ENCODE data around the gene KRT26.
"Not testable (repeated sequence)": the region's sequence is repeated elsewhere in the genome, so short reads cannot be mapped to it uniquely, and the experiment has no call there.

The KRT26 gene

DNA sequence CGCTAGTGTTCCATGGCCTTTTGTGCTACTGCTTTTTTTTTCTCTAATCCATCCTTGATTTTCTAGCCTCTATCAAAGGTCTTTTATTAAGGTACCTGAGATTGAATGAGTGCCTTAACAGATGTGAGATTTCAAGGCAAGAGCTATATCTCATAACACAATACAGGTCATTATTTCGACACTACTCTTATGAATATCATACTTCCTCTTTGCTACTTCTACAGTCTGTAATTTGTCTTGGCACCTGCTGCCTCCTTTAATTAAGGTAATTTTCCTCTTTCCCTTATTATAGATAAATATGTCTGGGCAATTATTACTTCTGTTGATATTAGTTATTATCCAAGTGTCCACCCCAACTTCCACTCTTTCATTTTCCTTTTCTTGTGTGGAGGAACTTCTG is 22.5 kb upstream of the KRT26 start:
- DNase-seq = no peak

DNA sequence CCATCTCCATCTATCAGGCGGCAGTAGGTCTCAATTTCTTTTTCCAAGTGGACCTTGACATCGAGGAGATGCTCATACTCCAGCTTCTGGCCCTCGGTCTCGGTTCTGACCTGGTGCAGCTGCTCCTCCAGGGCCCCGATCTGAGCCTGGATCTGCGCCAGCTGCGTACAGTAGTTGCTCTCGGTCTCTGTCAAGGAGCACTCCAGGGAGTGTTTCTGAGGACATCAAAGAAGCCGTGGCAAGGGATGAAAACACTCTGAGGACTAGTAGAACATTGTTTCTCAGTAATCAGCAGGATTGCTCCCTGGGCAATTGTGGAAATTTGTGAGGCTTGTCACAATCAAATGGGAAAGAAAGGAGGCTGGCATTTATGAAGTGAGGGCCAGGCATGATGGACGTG is 21.8 kb upstream of the KRT26 start:
- DNase-seq = no peak

DNA sequence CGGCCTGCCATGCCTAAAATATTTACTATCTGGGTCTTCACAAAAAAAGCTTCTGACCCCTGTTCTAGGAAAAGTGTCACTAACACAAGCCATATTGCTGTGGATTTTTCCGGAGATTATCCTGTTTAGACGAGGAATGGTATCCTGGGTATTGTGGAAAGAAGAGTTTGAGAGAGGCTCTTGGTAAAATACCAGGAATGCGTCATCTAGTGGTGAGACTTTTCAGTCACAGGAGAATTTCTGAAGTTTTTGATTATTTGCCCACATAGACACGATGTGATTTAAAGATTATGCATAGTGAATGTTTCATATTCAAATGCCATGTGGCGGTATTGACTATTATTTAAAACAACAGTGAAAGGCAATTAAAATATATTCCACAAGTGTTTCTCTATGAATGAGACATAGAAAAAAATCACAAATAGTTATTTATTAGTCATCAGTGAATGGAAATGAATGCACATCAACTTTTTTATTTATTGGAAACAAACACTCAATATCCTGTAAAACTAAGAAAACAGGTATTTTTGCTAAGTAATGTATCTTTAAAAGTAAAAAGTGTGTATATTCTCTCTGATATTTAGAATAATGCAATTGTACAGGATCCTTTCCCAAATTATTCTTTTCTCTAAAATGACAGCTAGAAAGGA is 19.9 kb upstream of the KRT26 start:
- DNase-seq = peak; percentile 10

DNA sequence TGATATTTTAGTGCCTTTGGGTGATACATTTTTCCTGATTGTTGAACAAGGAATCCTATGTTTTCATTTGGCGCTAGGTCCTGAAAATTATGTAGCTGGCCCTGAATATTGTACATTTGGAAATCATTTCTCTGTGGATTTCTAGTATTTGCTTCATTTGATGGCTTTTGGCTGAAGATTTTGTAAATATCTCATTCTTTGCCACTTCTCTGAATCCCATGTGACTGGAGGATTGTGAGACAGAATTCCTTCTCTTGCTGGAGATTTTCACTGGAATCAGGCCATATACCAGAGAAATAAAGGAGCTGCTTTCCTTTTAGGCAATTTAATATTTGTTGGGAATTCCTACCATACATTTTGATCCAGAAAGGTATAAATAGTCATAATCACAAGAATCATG is 19.1 kb upstream of the KRT26 start:
- DNase-seq = no peak

DNA sequence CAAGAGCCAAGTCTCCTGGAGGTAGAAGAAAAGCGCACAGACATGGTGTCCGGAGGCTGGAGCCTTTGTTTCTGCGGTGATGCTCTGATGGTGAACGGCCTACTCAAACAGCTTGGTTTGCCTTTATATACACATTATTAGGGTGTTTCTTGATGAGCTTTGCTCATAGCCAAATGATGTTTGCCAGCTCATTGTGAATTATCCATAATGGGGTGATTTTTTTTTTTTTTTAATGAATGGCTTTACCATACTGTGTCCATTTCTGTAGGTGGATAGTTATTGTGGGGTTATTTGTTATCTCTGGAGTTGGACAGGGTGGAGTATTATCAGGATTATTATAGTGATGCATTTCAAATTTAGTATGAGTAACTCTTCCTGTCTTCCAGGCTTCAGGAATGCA is 10.4 kb upstream of the KRT26 start, which contains the start of gene KRT27:
Gene KRT27, minus strand, starts transcription at position 101 of the 400 bp plus-strand sequence. Its CDS starts 57 bp downstream, at position 44.
- no peak for DNase-seq

DNA sequence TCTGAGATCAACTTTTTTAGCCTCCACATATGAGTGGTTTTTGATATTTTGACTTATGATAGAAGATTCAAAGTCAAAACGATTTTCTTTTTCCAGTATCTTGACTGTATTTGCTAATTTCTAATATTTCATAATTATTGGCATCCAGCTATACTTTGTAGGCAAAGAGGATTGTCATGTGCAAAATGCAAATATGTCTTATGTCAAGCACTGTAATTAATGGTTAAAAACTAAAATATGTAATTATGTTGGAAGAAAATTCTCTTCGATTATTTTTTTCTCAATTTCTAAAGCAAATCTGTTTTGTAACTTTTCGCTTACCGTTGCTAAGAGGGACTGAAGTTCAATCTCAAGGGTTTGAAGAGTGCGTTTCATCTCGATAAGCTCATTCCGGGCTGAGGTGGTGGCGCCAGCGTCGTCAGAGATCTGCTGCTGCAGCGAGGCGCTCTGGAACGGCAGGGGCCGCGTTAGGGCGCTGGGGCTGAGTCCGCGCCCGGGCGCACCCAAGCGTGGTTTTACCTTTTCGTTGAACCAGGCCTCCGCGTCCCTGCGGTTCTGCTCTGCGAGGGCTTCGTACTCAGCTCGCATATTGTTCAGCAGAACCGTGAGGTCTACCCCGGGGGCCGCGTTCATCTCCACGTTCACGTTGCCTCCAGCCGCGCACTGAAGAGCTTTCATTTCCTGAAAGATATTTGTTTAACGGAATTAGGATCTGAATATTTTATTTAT is 7.3 kb upstream of the KRT26 start:
- no peak for DNase-seq

DNA sequence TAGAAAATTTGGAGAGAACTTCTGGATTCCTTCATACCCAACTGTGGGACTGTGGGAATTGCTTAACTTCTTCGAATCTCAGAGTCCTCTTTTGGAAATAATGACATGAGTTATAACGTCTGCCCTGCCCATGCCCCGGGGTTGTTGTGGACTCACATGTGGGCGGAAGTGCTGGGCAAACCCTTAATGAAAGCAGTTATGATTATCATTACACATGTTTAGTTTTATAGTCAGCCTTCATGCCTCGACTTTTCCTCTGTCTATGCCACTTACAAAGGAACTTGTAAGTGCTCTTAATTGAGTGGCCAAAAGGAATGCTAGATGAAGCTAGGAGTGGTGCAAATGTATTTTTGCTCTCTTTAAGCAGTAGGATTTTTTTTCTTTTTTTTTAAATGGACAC is 6.5 kb upstream of the KRT26 start:
- DNase-seq = no peak

DNA sequence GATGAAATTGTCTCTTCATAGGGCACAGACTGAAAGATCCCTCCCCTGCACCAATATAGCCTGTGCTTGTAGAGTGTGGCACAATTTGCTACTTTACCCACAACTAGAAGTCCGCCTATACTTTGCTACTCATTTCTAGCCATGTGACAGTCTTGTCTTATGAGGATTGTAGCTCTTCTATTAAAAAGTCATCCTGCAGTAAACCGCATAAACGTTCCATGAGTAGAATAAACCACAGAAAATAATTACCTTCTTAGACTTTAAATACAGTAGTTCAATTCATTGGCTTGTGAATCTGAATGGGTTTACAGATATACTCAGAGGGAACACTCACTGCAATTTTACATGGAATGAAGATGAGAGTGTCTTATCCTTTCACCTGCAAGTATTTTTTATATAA is 6.0 kb upstream of the KRT26 start:
- DNase-seq = no peak

DNA sequence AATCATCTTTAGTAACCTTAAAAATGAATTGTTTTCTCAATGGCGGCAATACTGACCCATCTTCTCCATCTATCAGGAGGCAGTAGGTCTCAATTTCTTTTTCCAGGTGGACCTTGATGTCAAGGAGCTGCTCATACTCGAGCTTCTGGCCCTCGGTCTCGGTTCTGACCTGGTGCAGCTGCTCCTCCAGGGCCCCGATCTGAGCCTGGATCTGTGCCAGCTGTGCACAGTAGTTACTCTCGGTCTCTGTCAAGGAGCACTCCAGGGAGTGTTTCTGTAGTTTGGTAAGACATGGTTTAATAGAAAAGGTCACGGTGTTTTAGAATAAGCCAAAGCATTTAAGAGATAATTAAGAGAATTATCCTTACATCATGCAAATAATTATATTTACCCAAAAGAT is 5.5 kb upstream of the KRT26 start:
- no peak for DNase-seq

DNA sequence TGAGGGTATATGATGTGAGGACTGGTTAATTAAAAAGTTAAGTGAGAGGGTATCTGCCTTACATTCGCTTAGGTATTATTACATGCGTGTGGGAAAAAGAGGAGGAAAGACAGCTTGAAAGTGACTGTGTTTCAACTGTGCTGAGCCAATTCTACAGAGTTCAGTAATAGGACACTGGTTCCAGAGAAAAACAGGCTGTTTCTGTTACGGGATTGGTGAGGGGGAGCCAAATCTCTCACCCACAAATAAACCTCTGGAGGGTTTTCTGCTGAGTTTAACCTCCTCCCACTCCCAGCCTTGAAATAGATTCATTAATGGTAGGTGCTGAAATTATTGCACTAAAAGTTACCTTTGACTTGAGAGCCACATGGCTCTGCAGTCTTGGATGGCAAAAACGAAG is 3.9 kb upstream of the KRT26 start:
- DNase-seq = no peak

DNA sequence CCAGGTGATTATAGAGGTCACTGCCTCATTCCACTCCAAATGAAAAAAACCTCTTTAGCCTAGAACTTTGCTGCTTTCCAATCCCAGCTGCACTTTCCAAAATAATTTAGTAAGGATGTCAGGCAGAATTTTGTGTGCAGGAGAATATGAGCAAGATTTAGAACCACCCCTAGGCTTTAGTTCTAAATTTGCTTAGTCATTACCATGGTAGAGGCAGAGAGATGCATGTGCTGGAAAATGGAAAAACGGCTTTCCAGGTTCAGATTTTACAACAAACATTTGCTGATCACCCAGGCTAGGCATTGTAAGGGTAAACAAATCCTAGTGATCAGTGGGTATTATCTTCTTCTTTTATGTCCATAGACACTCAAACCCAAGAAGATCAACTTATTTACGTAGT is 6.3 kb downstream of the KRT26 start:
- no peak for DNase-seq

DNA sequence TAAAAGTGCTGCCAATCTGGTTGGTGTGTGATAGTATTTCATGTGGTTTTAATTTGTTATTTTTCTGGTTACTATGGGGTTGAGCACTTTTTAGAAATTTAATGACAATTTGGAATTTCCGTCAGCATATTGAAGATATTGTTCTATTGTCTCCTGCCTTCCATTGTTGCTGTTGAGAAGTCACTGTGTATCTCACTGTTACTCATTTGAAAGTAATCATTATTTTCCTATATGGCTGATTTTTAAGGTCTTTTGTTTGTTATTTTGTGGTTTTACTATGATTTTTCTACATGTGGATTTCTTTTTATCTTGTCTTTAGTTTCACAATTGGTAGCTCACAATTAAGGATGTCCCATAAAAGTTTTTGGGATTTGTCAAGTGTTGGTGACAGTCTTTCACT is 8.2 kb downstream of the KRT26 start:
- DNase-seq = no peak

DNA sequence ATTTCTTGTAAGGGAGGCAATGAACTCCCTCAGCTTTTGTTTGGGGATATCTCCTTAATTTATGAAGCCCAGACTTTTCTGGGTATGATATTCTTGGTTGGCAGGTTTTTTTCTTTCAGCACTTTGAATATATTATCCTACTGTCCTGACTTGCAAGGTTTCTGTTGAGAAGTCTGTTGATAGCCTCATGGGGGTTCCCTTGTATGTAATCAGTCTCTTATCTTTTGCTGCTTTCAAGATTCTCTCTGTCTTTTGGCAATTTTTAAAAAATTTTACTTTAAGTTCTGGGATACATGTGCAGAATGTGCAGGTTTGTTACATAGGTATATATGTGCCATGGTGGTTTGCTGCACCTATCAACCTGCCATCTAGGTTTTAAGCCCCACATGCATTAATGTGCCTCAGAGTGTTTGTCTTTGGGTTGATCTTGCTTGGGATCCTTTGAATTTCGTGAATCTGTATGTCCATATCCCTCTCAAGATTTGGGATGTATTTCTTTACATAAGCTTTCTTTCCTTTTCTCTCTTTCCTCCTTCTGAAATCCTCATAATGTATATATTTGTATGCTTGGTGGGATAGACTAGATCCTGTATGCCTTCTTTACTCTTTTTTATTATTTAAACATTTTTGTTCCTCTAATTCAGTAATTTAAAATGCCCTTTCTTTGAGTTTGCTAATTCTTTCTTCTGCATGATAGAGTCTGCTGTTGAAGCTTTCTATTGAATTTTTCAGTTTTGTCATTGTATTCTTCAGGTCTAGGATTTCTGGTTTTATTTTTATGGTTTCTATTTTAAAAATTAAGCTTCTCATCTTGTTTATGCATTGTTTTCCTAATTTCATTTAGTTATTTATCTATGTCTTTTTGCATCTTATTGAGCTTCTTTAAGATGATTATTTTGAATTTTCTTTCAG is 11.6 kb downstream of the KRT26 start:
- DNase-seq = no peak

DNA sequence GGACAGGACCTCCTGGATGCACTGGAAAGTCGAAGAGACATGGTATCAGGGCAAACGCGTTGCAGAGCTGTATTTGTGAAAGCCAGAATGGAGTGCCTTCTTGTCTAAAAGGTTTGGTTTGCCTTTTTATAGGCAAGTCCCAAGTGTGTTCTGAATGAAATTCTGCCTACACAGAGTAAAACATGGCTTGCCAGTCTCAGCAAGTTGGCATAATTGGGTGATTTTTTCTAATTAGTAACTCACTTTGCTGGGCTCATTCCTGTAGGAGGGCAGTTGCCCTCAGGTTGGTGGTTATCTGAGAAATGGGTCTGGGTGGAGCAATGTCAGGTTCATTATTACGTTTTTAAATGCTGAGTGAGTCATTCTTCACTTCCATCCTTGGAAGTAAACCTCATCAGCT is 16.8 kb downstream of the KRT26 start, which contains the start of gene KRT25:
Gene KRT25, minus strand, starts transcription at position 101 of the 400 bp plus-strand sequence. Its CDS starts 60 bp downstream, at position 41.
- DNase-seq = no peak

DNA sequence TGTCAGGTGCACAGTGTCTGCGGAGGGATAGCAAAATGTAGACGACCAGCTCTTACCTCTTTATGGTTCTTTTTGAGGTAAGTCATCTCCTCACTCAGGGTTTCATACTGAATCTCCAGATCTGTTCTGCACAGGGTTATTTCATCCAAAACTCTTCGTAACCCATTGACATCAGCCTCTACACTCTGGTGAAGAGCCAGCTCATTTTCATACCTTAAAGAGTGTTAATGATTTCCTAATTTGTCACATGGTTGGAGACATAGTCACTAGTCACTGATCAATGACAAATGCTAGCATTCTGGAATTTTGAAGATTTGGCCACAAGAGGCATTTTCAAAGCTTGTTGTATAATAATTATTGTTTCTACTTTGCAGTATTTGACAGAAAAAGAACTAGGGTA is 18.2 kb downstream of the KRT26 start:
- DNase-seq = no peak

DNA sequence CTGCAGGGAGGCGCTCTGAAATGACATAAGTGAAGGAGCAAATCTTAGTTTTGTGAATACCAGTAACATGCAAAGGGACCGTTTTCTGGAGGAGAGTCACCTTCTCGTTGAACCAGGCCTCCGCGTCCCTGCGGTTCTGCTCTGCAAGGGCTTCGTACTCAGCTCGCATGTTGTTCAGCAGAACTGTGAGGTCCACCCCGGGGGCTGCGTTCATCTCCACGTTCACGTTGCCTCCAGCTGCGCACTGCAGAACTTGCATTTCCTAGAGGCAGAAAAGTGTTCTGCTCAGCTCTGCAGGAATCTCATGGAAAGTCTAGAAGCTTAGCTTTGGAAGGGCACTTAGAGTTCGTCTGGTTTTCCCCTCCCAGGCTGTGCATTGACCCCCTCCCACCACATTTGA is 20.9 kb downstream of the KRT26 start:
- no peak for DNase-seq

DNA sequence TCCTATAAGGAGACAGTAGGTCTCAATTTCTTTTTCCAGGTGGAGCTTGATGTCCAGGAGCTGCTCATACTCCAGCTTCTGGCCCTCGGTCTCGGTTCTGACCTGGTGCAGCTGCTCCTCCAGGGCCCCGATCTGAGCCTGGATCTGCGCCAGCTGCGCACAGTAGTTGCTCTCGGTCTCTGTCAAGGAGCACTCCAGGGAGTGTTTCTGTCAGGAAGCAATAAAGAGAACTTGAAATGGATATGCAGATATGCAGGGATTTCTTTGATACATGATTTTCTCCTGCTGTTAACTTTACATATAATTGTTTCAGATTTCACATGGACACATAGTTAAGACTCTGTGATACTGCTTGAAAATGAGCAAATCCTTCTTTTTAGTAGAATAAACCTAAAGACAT is 21.6 kb downstream of the KRT26 start:
- no peak for DNase-seq

DNA sequence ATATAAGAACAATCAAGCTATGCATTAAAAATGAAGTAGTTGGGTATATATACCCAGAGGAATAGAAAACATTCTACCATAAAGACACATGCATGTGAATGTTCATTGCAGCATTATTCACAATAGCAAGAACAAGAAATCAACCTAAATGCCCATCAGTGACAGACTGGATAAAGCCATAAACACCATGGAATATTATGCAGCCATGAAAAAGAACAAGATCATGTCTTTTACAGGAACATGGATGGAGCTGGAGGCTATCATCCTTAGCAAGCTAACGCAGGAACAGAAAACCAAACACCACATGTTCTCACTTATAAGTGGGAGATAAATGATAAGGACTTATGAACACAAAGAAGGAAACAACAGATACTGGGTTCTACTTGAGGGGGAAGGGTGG is 23.3 kb downstream of the KRT26 start:
- not testable (repeated sequence) for DNase-seq

DNA sequence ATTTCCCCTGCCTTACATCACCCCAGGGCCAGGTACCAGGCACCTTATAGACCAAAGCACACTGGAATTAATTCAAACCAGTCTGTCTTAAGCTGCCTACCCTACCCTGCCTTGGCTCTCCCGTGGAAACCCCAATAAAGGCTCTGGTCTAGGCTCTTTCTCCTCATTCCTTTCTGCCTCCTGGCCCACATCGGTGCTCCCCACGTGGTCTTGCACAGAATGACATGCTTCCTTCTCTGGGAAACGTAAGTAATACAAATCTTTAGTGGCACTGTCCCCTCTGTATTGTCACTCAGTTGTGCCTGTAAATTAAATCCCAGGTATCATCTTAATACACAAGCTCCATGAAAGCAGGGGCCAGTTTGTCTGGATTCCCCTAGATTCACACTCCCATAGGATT is 33.4 kb downstream of the KRT26 start:
- DNase-seq = no peak

DNA sequence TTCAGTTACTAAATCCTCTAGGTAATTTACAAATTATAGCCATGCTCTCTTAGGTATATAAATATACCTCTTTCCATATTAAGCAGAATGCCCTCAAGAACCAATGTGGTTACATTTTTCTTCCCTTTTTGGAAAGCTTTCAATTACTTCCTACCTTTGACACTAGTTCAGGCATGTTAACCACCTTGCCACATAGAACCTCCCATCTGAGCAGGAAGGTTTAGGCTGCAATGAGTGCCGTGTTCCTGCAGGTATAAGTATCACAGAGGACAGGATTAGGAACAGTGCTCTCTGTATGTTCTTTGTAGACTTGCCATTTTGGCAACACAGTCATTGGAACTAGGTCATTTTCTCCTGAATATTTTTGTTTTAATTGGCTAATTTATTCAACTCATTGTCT is 37.0 kb downstream of the KRT26 start:
- DNase-seq = no peak

DNA sequence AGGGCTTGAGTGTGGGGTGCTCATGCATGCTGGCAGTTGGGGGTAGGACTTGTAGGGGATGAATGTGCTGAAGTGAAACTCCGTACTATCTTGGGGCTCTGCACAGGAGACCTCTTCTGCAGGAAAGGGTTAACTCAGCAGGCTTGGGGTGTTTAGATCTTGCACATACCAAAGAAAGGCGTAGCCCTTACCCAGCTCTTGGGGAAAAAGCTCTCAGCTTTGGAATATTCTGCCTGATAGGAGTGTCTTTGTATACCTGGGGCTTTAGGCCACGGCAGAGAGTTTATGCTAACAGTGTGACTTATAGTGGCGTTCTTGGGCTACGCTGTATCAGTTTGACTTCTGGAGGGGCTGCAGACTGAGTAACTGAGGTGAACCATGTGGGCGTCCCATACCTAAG is 38.0 kb downstream of the KRT26 start:
- DNase-seq = no peak

DNA sequence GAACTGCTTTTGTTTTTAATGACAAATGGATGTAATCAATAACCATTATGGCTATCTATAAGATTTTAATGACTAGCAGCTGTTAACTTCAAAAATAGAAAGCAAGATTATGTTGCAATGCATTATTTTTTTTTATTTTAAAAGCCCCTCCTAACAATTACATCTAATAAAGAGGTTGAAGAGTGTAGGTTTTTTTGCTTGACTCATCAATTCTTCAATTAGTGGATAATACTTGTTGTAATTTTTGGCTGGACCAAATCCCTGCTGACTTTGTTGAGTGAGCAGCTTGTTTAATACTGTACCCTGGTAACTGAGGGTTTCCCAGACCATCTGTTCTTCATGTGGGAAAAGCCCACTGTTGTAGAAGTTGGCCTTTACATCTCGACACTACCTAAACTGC is 41.0 kb downstream of the KRT26 start:
- no peak for DNase-seq

DNA sequence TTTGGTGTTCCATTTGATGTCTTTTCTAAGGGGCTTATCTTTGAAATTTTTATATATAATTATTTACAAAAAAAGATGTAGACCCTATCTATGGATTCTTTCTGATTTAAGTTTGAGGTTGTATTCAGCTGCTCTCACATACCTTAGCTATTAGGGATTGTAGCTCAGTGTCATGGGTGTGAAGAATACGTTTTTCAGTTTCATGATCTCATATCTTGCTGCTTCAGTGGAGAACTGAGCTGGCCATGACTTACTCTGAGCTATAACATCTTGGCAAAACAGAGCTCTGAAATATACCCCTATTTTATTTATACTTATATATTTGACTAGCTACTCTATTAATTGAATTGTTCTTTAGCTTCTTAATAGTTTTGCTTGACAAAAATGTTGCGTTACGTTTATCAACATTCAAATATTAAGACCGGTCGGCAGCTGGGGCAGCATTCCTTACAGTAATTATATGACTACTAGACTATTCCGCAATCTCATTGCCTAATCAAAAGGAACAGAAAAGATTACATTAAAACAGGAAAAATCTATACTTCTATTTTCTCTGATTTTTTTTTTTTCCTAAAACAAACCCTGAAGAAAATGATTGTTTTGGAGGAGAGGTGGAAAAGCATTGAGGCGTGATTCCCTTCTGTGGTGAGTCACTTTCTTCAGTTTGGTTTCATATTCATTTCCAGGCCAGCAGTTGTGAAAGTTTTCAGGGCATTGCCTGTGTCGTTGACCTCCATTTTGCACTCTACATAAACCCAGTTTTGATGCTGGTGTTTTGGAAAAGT is 44.4 kb downstream of the KRT26 start:
- no peak for DNase-seq

Data from hematopoietic multipotent progenitor cell treated with erythropoietin and hydrocortisone succinate and interleukin-3 and kit ligand, for 8 days (in vitro differentiated cells).